Measurements from ENCODE around the gene FAXC.
"Not testable (repeated sequence)": the region's sequence is repeated elsewhere in the genome, so short reads cannot be mapped to it uniquely, and the experiment has no call there.

DNA sequence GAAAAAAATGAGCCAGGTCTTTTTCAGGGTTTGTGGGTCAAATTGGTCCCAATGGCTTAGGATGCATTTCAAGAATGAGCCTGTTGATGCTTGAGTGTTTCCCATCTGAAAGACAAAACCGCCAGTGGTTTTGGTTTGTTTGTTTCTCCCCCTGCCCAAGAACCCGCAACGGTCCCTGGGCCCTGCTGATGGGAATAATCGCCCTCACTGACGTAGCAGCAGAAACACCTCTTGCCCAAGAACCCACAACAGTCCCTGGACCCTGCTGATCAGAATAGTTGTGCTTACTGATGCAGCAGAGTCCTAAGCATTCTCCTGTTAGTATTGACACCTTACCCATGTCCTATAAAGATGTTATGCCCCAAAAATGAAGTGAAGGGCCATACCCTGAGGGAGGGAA lies 82.5 kb downstream of the FAXC start:
- TF ChIP-seq EZH2 (conservative IDR thresholded peaks at IDR 0.05; ENCODE audit: low read depth, low read length); BRCA1 (CRISPR knock-in tag; IDR thresholded peaks at IDR 0.05); PAF1 (CRISPR knock-in tag; IDR thresholded peaks at IDR 0.05); CHCHD3 (CRISPR knock-in tag; IDR thresholded peaks at IDR 0.05); SNAI1 (CRISPR knock-in tag; IDR thresholded peaks at IDR 0.05; ENCODE audit: borderline replicate concordance); RAD21 (CRISPR knock-in tag; IDR thresholded peaks at IDR 0.05); ZNF24 (IDR thresholded peaks at IDR 0.05); JUNB (CRISPR knock-in tag; IDR thresholded peaks at IDR 0.05; ENCODE audit: borderline replicate concordance); ESRRA (CRISPR knock-in tag; IDR thresholded peaks at IDR 0.05; ENCODE audit: low read depth); CHD2 (IDR thresholded peaks at IDR 0.05; ENCODE audit: low read depth, low read length): not testable (repeated sequence)
- TF ChIP-seq, protein P1, sequence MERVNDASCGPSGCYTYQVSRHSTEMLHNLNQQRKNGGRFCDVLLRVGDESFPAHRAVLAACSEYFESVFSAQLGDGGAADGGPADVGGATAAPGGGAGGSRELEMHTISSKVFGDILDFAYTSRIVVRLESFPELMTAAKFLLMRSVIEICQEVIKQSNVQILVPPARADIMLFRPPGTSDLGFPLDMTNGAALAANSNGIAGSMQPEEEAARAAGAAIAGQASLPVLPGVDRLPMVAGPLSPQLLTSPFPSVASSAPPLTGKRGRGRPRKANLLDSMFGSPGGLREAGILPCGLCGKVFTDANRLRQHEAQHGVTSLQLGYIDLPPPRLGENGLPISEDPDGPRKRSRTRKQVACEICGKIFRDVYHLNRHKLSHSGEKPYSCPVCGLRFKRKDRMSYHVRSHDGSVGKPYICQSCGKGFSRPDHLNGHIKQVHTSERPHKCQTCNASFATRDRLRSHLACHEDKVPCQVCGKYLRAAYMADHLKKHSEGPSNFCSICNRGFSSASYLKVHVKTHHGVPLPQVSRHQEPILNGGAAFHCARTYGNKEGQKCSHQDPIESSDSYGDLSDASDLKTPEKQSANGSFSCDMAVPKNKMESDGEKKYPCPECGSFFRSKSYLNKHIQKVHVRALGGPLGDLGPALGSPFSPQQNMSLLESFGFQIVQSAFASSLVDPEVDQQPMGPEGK (CRISPR knock-in tag; IDR thresholded peaks at IDR 0.05) = not testable (repeated sequence)
